Measurements from ENCODE around the gene SLC25A41. TPM values are rescaled to one million over a fixed set of nuclear protein-coding genes. Genes with fewer than 3 reads are reported as not detected.
"Not testable (repeated sequence)": the region's sequence is repeated elsewhere in the genome, so short reads cannot be mapped to it uniquely, and the experiment has no call there.

SLC25A41 gene
- polyA plus RNA-seq, 1 donor, result 0.23 TPM

- not testable (repeated sequence) for DNase-seq (ENCODE audit: low read depth)
Measured at GRCh38 chr19:6428692-6429418, 4.7 kb downstream of the SLC25A41 start.

- no peak for DNase-seq (ENCODE audit: low read depth)
Measured at GRCh38 chr19:6427131-6427530, 6.4 kb downstream of the SLC25A41 start.

GRCh38 chr19:6425732-6426620, 7.6 kb downstream of the SLC25A41 start:
- DNase-seq (ENCODE audit: low read depth), result no peak

DNA sequence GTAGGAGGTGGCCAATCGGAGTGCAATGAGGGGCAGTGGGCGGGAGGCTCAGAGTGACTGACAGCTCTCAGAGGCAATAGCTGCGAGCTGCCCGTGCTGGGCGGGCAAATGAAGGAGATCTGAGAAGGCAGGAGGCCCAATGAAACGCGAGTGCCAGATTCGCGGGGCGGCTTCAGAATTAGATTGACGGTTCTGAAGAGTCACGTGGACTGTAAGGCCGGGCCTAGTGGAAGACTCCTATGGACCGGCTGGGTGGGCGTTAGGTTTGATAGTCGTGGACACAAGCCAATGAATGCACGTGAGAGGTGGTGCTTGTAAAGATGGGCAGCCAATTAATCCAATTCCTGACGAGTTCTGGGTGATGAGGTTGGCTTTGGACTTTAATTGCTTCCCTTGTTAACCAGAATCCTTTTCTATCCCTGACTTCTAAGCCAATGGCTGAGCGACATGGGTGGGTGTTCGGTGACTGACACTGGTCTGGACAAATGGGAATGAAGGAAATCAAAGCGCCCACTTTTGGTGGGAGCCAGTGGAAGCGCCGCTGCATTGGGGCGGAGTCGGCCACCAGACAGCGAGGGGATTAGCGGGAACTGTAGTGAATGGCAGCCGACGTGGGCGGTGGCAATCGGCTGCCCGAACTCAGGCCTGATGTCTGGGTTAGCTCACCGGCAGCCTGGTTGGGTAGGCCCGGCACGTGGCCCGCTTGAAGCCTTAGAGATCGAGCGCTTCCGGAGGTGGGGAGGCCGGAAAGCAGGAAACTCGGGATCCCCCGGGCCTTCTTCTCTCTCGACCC, 8.4 kb downstream of the SLC25A41 start:
- DNase-seq (ENCODE audit: low read depth), result peak; percentile 100

DNA sequence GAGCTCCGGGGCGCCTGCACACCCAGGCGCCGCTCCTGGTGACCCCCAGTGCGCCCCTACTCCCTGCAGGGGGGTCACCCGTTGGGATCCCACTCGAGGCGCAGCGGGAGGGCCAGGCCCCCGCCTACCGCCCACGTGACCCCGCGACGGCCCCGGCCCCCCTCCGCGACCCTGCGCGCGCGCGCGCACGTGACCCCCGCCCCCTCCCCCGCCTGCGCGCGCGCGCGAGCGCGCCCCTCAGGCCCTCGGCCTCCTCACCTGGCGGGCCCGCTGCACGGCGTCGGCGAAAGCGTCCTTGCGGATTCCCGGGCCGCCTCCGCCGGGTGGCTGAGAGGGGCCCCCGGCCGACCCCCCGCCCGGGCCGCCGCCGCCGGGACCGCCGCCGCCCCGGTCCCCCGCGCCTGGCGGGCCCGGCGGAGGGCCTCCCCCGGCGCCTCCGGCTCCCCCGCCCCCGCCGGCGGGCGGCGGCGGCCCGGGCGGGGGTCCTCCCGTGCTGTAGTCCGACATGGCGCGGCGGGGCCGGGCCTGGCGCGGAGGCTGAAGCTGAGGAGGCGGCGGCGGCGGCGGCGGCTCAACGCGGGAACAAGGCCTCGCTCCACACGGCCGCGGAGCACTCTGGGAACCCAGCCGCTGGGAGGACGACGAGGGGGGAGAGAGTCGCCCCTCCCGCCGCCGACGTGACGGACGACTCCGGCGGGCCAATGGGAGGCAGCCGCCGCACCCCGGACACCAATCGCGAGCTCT, 9.2 kb downstream of the SLC25A41 start, which contains the start of gene KHSRP:
Gene KHSRP (minus strand): TSS at position 617 of the 744 bp plus-strand sequence. CDS start 110 bp downstream, at position 507.
- no peak for DNase-seq (ENCODE audit: low read depth)

DNA sequence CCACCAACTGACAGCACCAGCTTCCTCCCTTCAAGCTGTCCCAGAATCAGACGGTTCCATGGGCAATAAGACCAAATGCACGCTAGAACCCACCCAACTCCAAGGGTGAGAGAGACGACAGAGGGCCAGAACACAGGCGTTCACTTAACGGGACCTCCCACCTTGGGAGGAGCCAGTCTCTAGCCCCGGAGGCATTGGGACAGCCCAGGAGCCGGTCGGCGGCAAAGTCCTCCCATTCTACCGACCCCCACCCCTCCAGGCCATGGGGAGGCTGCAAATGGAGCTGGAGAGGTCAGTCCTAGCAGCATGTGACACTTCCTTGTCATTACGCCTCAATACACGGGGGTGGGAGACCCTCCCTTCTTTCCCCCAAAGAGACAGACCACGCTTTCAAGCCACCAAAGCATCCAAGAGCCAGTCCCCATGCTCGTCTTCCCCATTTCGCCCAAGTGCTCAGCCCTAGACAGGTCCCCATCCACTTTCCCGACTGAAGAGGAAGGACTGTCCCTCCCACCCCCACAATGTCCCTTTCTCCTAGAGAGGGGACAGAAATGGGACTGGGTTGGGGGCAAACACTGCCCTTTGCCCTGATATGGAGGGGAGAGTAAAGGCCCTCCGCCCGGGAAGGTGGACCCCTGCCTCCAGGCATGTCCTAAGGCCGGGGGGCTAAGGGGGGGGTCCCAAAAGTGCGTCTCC, 9.9 kb downstream of the SLC25A41 start:
- DNase-seq (ENCODE audit: low read depth), result no peak

- no peak for DNase-seq (ENCODE audit: low read depth)
Measured at GRCh38 chr19:6421075-6422014, 12.2 kb downstream of the SLC25A41 start.

DNA sequence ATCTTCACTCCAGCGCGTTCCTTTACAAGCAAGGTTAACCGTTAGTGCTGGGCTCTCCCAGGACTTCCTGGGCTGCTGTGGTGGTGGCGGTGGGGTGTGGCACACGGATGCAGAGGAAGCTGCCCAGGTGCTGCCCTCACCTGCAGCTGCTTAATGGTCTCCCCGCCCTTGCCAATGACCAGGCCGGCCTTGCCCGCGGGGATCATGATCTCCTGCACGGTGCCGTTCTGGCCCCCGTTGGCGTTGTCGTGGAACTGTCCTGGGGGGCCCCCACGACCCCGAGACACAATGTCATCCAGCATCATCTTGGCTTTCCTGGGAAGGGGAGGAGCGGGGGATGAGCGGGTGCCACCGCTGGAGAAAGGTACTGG, 15.0 kb downstream of the SLC25A41 start:
- no peak for DNase-seq (ENCODE audit: low read depth)

- DNase-seq (ENCODE audit: low read depth), result no peak
Measured at GRCh38 chr19:6417713-6418561, 15.6 kb downstream of the SLC25A41 start.

- DNase-seq (ENCODE audit: low read depth), result no peak
Measured at GRCh38 chr19:6416658-6417405, 16.7 kb downstream of the SLC25A41 start.

- no peak for DNase-seq (ENCODE audit: low read depth)
Measured at GRCh38 chr19:6415591-6416190, 17.9 kb downstream of the SLC25A41 start.

- DNase-seq (ENCODE audit: low read depth), result no peak
Measured at GRCh38 chr19:6414793-6415590, 18.6 kb downstream of the SLC25A41 start.

- no peak for DNase-seq (ENCODE audit: low read depth)
Measured at GRCh38 chr19:6413721-6414643, 19.6 kb downstream of the SLC25A41 start.

DNA sequence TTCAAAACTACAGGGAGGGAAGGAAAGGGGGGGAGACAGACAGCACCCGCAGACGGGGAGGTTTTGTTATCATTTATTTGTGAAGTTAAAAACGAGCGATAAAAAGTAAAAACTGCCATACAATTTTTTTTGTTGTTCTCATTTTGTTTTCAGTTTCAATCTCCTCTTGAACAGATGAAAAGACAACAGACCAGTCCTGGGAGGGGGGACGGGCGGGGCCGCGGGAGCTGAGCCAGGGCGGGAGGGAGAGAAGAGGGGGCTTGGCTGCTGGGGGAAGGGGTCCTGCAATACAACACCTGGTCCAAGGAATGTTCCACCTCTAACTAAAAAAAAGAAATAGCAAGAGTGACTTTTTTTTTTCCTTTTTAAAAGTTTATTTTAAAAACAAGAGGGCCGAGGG, 20.3 kb downstream of the SLC25A41 start:
- DNase-seq (ENCODE audit: low read depth), result no peak

- DNase-seq (ENCODE audit: low read depth), result no peak
Measured at GRCh38 chr19:6412447-6413091, 21.0 kb downstream of the SLC25A41 start.

All from forelimb muscle (tissue), 1 donor.